ENCODE data around the gene TCAF2.
"Not testable (repeated sequence)": the region's sequence is repeated elsewhere in the genome, so short reads cannot be mapped to it uniquely, and the experiment has no call there.

The TCAF2 gene

DNA sequence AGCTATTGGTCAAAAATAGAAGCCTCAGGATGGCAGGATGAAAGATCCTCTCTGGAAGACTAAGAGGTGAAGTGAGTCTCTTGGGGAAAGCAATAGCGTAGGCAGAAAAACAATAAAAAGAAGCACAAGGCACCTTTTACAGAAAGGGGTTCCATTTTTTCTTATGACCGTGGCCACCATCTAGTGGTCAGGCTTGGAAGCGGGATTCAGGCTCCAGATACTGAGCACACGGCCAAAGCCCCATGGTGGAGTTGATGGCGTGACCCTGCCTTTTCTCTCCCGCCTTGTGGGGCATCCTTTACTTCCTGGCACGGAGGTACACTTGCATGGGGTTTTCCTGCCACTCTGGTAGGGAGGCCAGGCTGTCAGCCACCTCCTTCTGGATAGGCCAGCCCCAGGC lies 18.6 kb downstream of the TCAF2 start:
- H3K4me1 Mint-ChIP-seq; H3K4me3 Mint-ChIP-seq; H3K36me3 Mint-ChIP-seq (ENCODE audit: low read depth); H3K9me3 Mint-ChIP-seq; H3K27ac Mint-ChIP-seq; H3K27me3 Mint-ChIP-seq (ENCODE audit: low read depth): not testable (repeated sequence)

DNA sequence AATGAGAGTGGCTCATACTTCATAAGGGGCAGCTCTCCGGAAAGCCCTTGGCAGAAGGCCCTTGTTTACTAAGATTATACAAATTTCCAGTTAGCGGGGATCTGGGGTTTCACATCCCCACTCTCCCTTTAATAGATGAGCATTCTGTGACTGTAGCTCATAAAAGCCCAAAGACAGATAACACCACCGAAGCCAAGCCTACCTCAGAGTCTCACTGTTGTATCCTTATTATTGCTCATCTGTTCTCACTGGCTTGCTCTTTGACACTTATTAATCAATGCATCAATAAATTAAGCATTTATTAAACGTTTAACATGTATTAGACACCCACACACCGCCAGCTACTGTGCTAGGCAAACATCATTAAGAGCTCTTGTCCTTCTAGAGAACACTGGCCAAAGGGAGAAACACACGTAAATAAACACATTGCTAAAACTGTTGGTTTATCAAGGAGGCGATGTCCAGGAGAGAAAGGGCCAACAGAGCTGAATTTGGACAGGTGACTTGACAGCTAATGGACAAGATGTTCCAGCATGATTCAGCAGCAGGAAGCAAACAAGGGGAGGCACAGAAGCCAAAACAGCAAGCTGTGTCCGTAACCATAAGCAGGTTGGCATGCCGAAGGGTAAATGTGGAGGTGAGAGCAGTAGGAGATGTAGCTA lies 19.9 kb downstream of the TCAF2 start:
- not testable (repeated sequence) for H3K36me3 Mint-ChIP-seq (ENCODE audit: low read depth); H3K4me1 Mint-ChIP-seq; H3K27me3 Mint-ChIP-seq (ENCODE audit: low read depth)

DNA sequence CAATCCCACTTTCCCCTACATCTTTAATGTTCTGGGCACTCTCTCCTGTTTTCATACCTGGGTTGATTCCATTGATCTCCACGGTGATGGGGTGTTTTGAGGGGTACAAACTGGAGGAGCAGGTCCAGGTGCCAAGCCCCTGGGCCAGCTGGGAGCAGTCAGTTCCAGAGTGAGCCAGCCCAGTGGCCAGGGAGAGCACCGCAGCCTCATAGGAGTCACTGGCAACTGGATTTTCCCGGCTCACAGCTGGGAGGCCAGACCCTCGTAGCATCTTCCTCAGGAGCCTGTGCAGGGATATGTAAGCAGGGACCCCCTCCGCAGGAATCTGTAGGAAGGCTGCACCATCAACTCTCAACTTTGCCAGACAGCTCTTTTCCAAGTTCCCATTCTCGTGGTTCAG lies 25.8 kb downstream of the TCAF2 start:
- not testable (repeated sequence) for H3K27me3 Mint-ChIP-seq (ENCODE audit: low read depth); H3K4me1 Mint-ChIP-seq

More for the DNA sequence above, 19.9 kb downstream of the TCAF2 start:
- H3K4me3 Mint-ChIP-seq, H3K27ac Mint-ChIP-seq, H3K9me3 Mint-ChIP-seq: not testable (repeated sequence)

DNA sequence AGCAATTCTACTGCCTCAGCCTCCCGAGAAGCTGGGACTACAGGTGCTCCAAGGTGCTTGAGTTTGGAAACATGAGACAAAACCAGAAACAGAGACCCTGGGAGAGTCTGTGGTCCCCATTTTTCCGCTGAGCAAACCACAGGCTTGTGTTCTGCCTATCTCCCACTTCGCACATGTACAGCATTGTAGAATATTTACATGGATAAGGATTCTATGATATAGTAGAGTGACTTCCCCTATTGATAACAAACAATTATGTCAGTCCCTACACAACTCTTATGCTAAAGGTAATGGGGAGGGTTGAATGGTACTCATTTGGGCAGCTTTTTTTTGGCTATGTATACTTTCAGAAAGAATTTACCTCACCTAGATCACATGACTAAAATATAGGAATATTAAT lies 29.1 kb downstream of the TCAF2 start:
- H3K4me3 Mint-ChIP-seq; H3K36me3 Mint-ChIP-seq (ENCODE audit: low read depth); H3K9me3 Mint-ChIP-seq; H3K4me1 Mint-ChIP-seq; H3K27ac Mint-ChIP-seq; H3K27me3 Mint-ChIP-seq (ENCODE audit: low read depth): not testable (repeated sequence)

More for the DNA sequence above, 25.8 kb downstream of the TCAF2 start:
- H3K4me3 Mint-ChIP-seq; H3K9me3 Mint-ChIP-seq; H3K27ac Mint-ChIP-seq; H3K36me3 Mint-ChIP-seq (ENCODE audit: low read depth): not testable (repeated sequence)

DNA sequence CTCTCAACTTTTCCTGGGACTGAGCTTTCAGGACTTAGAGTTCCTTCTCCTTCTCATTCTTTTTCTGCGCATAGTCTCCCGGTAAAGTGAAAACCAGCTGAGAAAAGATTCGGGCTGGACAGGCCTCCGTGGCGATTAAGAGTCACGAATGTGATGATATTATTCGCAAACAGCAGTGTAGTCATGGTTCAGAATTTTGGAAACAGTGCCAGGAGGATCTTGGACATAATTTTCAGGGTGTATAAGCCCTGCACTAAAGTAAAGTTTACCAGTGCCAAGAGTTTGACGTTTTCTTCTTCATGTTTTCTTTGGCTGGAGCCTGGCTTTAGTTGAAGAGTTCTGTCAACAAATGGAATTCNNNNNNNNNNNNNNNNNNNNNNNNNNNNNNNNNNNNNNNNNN lies 29.7 kb downstream of the TCAF2 start:
- H3K9me3 Mint-ChIP-seq: not testable (repeated sequence)

More for the DNA sequence above, 29.7 kb downstream of the TCAF2 start:
- H3K27ac Mint-ChIP-seq; H3K36me3 Mint-ChIP-seq (ENCODE audit: low read depth); H3K4me3 Mint-ChIP-seq; H3K27me3 Mint-ChIP-seq (ENCODE audit: low read depth); H3K4me1 Mint-ChIP-seq: not testable (repeated sequence)

Measured in nephron (organoid).